ENCODE results near the gene NEURL1. TPM values are rescaled to one million over a fixed set of nuclear protein-coding genes. Genes with fewer than 3 reads are reported as not detected.

NEURL1 gene
- total and polyA plus RNA-seq, 9 donors: 12.0 to 30.3 (median 19.3) TPM

- H3K4me1 ChIP-seq (ENCODE audit: control insufficient read depth, insufficient read depth, low read length): peaks cover 74% of the 10 kb centered on the region
- H3K4me3 ChIP-seq (ENCODE audit: low read length): no peak overlapping the region
- H3K36me3 ChIP-seq (ENCODE audit: control insufficient read depth, insufficient read depth, low read length): no peaks in the 10 kb centered on the region
- no peaks in the 10 kb centered on the region for H3K9me3 ChIP-seq (replicated peaks; ENCODE audit: control insufficient read depth, low read depth, low read length)
- H3K27me3 ChIP-seq (ENCODE audit: control insufficient read depth, insufficient read depth, low read length): no peaks in the 10 kb centered on the region
- 79% methylated on average over 3 of the region's 4 CpGs for WGBS (ENCODE audit: insufficient coverage)
- H3K27ac ChIP-seq (ENCODE audit: low read length): no peak overlapping the region
- no peak for DNase-seq
Measured at GRCh38 chr10:103545771-103546281, 52.3 kb downstream of the NEURL1 start.

DNA sequence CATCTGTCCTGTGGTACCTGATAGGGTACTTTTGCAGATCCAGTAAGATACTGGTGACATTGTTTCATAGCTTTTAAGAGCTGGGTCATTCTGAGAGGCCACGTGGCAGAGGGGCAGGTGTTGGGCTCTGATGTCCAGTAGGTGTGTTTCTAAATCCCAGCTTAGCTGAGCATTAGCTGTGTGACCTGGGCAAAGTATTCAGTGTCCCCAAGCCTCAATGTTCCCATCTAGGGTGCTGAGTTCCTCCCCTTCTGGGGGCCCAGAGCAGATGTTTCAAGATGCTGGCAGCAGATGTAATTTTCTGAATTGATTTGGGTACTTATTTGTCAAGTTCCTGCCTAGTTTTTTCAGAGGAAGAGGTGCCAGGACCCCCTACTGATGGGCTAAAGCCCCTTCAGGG, 52.9 kb downstream of the NEURL1 start:
- WGBS (ENCODE audit: insufficient coverage): no CpG with 5 or more reads among the region's 1 CpG
- no peak for DNase-seq
- no peaks in the 10 kb centered on the region for H3K36me3 ChIP-seq (ENCODE audit: control insufficient read depth, insufficient read depth, low read length)
- H3K27ac ChIP-seq (ENCODE audit: low read length): no peak overlapping the region
- H3K4me1 ChIP-seq (ENCODE audit: control insufficient read depth, insufficient read depth, low read length): peaks cover 74% of the 10 kb centered on the region
- H3K4me3 ChIP-seq (ENCODE audit: low read length): no peak overlapping the region
- H3K27me3 ChIP-seq (ENCODE audit: control insufficient read depth, insufficient read depth, low read length): no peaks in the 10 kb centered on the region
- H3K9me3 ChIP-seq (replicated peaks; ENCODE audit: control insufficient read depth, low read depth, low read length): no peaks in the 10 kb centered on the region

DNA sequence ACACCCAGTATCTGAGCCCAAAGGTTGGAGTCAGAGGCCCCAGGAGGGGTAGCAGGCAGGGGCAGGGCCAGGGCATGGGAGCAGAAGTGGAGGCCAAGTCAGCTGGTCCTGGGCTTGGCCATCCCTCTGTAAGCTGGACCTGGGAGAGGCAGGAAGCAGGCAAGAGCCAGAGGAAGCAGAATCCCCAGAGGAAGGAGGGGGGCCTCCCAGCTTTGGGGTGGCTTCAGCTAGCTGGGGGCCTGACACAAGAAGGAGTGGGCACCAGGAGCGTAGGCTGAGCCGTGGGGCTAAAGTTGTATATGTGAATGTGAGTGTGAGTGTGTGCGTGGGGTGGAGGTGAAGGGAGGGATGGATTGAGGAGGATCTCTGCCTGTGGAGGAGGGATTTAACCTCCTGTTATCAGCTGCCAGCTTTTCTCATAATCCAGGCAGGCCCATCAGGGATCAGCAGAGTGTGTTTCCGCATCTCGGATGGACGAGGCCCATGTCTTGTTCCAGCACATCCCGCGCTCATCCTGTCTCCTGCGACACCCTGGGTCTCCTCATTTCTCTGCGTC, 54.0 kb downstream of the NEURL1 start:
- Histone ChIP-seq H3K4me1 (ENCODE audit: control insufficient read depth, insufficient read depth, low read length) (peaks cover 76% of the 10 kb centered on the region), H3K27me3 (ENCODE audit: control insufficient read depth, insufficient read depth, low read length) (no peaks in the 10 kb centered on the region), H3K36me3 (ENCODE audit: control insufficient read depth, insufficient read depth, low read length) (no peaks in the 10 kb centered on the region), H3K9me3 (replicated peaks; ENCODE audit: control insufficient read depth, low read depth, low read length) (no peaks in the 10 kb centered on the region), H3K27ac (ENCODE audit: low read length) (no peak overlapping the region), H3K4me3 (ENCODE audit: low read length) (no peak overlapping the region)
- DNase-seq: peak; percentile 54
- 36% methylated on average over 9 of the region's 10 CpGs for WGBS (ENCODE audit: insufficient coverage)

- H3K4me3 ChIP-seq (ENCODE audit: low read length): no peak overlapping the region
- H3K36me3 ChIP-seq (ENCODE audit: control insufficient read depth, insufficient read depth, low read length): no peaks in the 10 kb centered on the region
- H3K27ac ChIP-seq (ENCODE audit: low read length): no peak overlapping the region
- H3K9me3 ChIP-seq (replicated peaks; ENCODE audit: control insufficient read depth, low read depth, low read length): no peaks in the 10 kb centered on the region
- DNase-seq: no peak
- H3K4me1 ChIP-seq (ENCODE audit: control insufficient read depth, insufficient read depth, low read length): peaks cover 71% of the 10 kb centered on the region
- no CpG with 5 or more reads among the region's 3 CpGs for WGBS (ENCODE audit: insufficient coverage)
- H3K27me3 ChIP-seq (ENCODE audit: control insufficient read depth, insufficient read depth, low read length): no peaks in the 10 kb centered on the region
Measured at GRCh38 chr10:103548006-103548405, 54.5 kb downstream of the NEURL1 start.

- 83% methylated on average over 4 of the region's 12 CpGs for WGBS (ENCODE audit: insufficient coverage)
- no peaks in the 10 kb centered on the region for H3K27me3 ChIP-seq (ENCODE audit: control insufficient read depth, insufficient read depth, low read length)
- DNase-seq: peak; percentile 82
- H3K36me3 ChIP-seq (ENCODE audit: control insufficient read depth, insufficient read depth, low read length): no peaks in the 10 kb centered on the region
- peak overlapping the region; percentile 50 for H3K27ac ChIP-seq (ENCODE audit: low read length)
- no peaks in the 10 kb centered on the region for H3K9me3 ChIP-seq (replicated peaks; ENCODE audit: control insufficient read depth, low read depth, low read length)
- no peak overlapping the region for H3K4me3 ChIP-seq (ENCODE audit: low read length)
- H3K4me1 ChIP-seq (ENCODE audit: control insufficient read depth, insufficient read depth, low read length): peaks cover 68% of the 10 kb centered on the region
Measured at GRCh38 chr10:103548581-103549348, 55.3 kb downstream of the NEURL1 start.

GRCh38 chr10:103549349-103549685, 55.8 kb downstream of the NEURL1 start:
- H3K4me1 ChIP-seq (ENCODE audit: control insufficient read depth, insufficient read depth, low read length): peaks cover 68% of the 10 kb centered on the region
- no peaks in the 10 kb centered on the region for H3K9me3 ChIP-seq (replicated peaks; ENCODE audit: control insufficient read depth, low read depth, low read length)
- H3K27ac ChIP-seq (ENCODE audit: low read length): peak overlapping the region; percentile 70
- H3K4me3 ChIP-seq (ENCODE audit: low read length): no peak overlapping the region
- H3K27me3 ChIP-seq (ENCODE audit: control insufficient read depth, insufficient read depth, low read length): no peaks in the 10 kb centered on the region
- 100% methylated on average over 1 of the region's 3 CpGs for WGBS (ENCODE audit: insufficient coverage)
- no peak for DNase-seq
- H3K36me3 ChIP-seq (ENCODE audit: control insufficient read depth, insufficient read depth, low read length): no peaks in the 10 kb centered on the region

DNA sequence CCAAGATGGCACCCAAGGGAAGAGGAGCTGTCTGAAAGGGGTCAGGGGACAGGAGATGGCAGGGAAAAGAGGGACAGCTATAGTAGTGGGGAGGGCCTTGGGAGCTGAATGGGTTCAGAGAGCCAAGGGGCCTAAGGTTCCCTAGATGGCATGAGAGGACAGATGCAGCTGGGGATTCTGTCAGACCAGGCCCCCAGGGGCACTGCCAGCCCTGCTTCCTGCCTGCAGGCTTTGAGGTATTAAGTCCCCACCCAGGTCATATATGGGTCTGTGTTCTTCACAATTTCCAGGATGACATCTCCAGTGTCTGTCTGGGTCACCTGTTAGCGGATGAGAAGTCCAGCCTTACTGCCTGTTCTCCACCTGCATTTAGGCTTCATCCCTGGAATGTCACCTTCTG, 56.7 kb downstream of the NEURL1 start:
- no peaks in the 10 kb centered on the region for H3K27me3 ChIP-seq (ENCODE audit: control insufficient read depth, insufficient read depth, low read length)
- H3K4me3 ChIP-seq (ENCODE audit: low read length): no peak overlapping the region
- WGBS (ENCODE audit: insufficient coverage): 82% methylated on average over 1 of the region's 1 CpG
- peak overlapping the region; percentile 70 for H3K27ac ChIP-seq (ENCODE audit: low read length)
- no peaks in the 10 kb centered on the region for H3K36me3 ChIP-seq (ENCODE audit: control insufficient read depth, insufficient read depth, low read length)
- peaks cover 67% of the 10 kb centered on the region for H3K4me1 ChIP-seq (ENCODE audit: control insufficient read depth, insufficient read depth, low read length)
- peak; percentile 7 for DNase-seq
- H3K9me3 ChIP-seq (replicated peaks; ENCODE audit: control insufficient read depth, low read depth, low read length): no peaks in the 10 kb centered on the region

DNA sequence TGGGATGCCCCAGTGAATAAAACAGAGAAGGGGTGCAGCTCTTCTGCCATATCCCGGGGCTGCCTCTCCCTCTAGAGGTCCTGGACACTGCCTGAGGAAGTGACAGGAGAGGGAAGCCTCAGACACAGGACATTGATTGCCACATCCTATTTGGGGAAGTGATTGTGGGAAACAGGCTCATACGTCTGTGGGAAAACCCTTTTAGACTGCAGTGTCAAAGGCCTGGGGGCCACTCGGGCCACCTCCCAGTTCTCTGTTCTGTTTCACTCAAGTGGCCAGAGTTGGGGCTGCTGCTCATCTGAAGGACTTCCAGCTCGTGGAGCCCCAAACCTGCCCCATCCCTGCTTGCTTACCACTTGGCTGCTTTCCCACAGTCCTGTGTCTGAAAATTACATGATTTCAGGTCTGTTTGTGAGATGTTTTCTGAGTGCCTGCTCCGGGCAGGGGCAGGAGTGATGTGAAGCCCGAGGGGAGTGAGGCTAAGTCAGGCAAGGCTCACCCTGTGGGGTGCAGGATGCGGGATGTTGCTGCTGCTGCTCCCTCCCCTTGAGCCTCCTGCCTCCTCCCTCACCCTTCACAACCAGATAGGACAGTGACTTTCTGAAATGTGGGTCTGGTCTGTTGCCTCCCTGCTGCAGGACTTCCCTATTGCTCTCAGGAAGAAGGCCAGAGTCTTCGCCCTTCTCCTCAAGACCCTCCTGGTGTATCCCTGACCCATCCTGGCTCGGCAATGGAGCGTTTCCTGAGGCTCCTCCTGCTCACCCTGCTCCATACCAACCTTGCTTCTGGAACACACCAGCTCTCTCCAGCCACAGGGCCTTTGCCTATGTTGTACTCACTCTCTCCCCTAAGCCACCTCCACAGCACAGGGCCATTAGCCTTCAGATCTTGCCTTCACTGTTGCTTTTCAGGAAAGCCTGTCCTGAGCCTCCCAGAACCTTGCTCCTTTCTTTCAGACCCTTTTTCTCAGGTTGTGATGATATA, 58.4 kb downstream of the NEURL1 start:
- H3K27ac ChIP-seq (ENCODE audit: low read length): no peak overlapping the region
- 40% methylated on average over 7 of the region's 10 CpGs for WGBS (ENCODE audit: insufficient coverage)
- DNase-seq: peak; percentile 58
- H3K27me3 ChIP-seq (ENCODE audit: control insufficient read depth, insufficient read depth, low read length): peaks cover 9% of the 10 kb centered on the region
- peaks cover 65% of the 10 kb centered on the region for H3K4me1 ChIP-seq (ENCODE audit: control insufficient read depth, insufficient read depth, low read length)
- no peaks in the 10 kb centered on the region for H3K36me3 ChIP-seq (ENCODE audit: control insufficient read depth, insufficient read depth, low read length)
- H3K9me3 ChIP-seq (replicated peaks; ENCODE audit: control insufficient read depth, low read depth, low read length): no peaks in the 10 kb centered on the region
- H3K4me3 ChIP-seq (ENCODE audit: low read length): no peak overlapping the region

DNA sequence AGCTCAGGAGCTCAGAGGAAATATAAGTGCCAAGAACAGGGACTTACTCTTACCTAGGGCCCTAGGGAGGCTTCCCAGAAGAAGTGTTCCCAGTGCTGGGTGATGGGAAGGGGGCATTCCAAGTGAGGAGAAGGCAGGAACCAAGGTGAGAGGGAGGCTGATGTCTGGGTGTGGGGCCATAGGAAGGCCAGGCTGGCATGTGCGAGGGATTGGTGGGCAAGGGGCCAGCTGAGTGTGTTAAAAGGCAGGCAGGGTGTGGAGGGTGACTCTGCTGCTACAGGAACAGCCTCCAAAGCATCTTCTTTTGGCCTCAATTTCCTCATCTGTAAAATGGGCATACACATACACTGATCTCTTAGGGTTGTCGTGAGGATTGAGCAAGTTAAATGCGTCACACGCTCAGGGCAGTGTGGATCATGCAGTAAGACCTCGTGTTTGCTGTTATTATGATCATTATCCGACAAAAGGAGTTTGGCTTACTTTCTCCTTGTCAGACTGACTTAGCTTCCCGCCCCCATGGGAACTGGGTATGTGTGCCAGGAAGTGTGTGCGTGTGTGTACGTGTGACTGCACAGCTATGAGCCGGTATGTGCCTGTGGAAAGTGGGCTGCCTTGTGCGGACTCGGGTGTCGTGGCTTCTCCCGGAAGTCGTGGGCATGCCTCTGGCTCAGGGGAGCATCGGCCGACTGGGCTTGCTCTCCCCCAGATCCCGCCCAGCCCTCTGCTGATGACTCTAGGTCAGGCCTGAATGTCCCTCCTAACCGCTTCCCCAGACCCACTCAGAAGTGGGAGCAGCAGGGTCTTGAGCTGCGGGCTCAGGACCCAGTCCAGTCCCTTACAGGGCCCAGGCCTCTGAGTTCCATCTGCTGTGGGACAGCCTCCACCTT, 59.6 kb downstream of the NEURL1 start:
- Histone ChIP-seq H3K4me1 (ENCODE audit: control insufficient read depth, insufficient read depth, low read length) (peaks cover 60% of the 10 kb centered on the region), H3K9me3 (replicated peaks; ENCODE audit: control insufficient read depth, low read depth, low read length) (no peaks in the 10 kb centered on the region), H3K36me3 (ENCODE audit: control insufficient read depth, insufficient read depth, low read length) (no peaks in the 10 kb centered on the region), H3K27ac (ENCODE audit: low read length) (no peak overlapping the region), H3K27me3 (ENCODE audit: control insufficient read depth, insufficient read depth, low read length) (peaks cover 9% of the 10 kb centered on the region), H3K4me3 (ENCODE audit: low read length) (no peak overlapping the region)
- 83% methylated on average over 19 of the region's 20 CpGs for WGBS (ENCODE audit: insufficient coverage)
- no peak for DNase-seq
